ENCODE results near the gene GRAMD1A.

The GRAMD1A gene

GRCh38 chr19:35051796-35052195 lies 51.7 kb downstream of the GRAMD1A start:
- H3K4me3 ChIP-seq (ENCODE audit: low read depth, low read length) = no peak overlapping the region
- in situ Hi-C loops (cut with HindIII; ENCODE audit: low sequenced_read_pairs) = no loop called here
- no peak for TF ChIP-seq CTCF (IDR thresholded peaks at IDR 0.05; ENCODE audit: low read depth, low read length)
- no peak for DNase-seq (ENCODE audit: low read depth, low spot score)

GRCh38 chr19:35052599-35053190 lies 52.6 kb downstream of the GRAMD1A start:
- no peak overlapping the region for H3K4me3 ChIP-seq (ENCODE audit: low read depth, low read length)
- DNase-seq (ENCODE audit: low read depth, low spot score) = no peak
- TF ChIP-seq CTCF (IDR thresholded peaks at IDR 0.05; ENCODE audit: low read depth, low read length) = no peak
- in situ Hi-C loops (cut with HindIII; ENCODE audit: low sequenced_read_pairs) = no loop called here

GRCh38 chr19:35053667-35054293 lies 53.7 kb downstream of the GRAMD1A start:
- no peak for DNase-seq (ENCODE audit: low read depth, low spot score)
- H3K4me3 ChIP-seq (ENCODE audit: low read depth, low read length) = no peak overlapping the region
- in situ Hi-C loops (cut with HindIII; ENCODE audit: low sequenced_read_pairs) = no loop called here
- TF ChIP-seq CTCF (IDR thresholded peaks at IDR 0.05; ENCODE audit: low read depth, low read length) = no peak

- no peak overlapping the region for H3K4me3 ChIP-seq (ENCODE audit: low read depth, low read length)
- no peak for DNase-seq (ENCODE audit: low read depth, low spot score)
- no peak for TF ChIP-seq CTCF (IDR thresholded peaks at IDR 0.05; ENCODE audit: low read depth, low read length)
- in situ Hi-C loops (cut with HindIII; ENCODE audit: low sequenced_read_pairs) = no loop called here
Measured at GRCh38 chr19:35054626-35055025, 54.5 kb downstream of the GRAMD1A start.

GRCh38 chr19:35055715-35056179 lies 55.6 kb downstream of the GRAMD1A start:
- TF ChIP-seq CTCF (IDR thresholded peaks at IDR 0.05; ENCODE audit: low read depth, low read length) = peak; percentile 23
- in situ Hi-C loops (cut with HindIII; ENCODE audit: low sequenced_read_pairs) = no loop called here
- H3K4me3 ChIP-seq (ENCODE audit: low read depth, low read length) = no peak overlapping the region
- no peak for DNase-seq (ENCODE audit: low read depth, low spot score)

GRCh38 chr19:35056513-35057063 lies 56.5 kb downstream of the GRAMD1A start:
- no peak for TF ChIP-seq CTCF (IDR thresholded peaks at IDR 0.05; ENCODE audit: low read depth, low read length)
- in situ Hi-C loops (cut with HindIII; ENCODE audit: low sequenced_read_pairs) = no loop called here
- no peak for DNase-seq (ENCODE audit: low read depth, low spot score)
- H3K4me3 ChIP-seq (ENCODE audit: low read depth, low read length) = no peak overlapping the region

All from astrocyte of the spinal cord (primary cell).